ENCODE results near the gene OCEL1.

Gene OCEL1

GRCh38 chr19:17200408-17201079 is 25.5 kb upstream of the OCEL1 start:
- peak in 1 of 2 experiments; percentile 33 for DNase-seq
- TF ChIP-seq POLR2A (IDR thresholded peaks at IDR 0.05; ENCODE audit: low read length), result no peak

DNA sequence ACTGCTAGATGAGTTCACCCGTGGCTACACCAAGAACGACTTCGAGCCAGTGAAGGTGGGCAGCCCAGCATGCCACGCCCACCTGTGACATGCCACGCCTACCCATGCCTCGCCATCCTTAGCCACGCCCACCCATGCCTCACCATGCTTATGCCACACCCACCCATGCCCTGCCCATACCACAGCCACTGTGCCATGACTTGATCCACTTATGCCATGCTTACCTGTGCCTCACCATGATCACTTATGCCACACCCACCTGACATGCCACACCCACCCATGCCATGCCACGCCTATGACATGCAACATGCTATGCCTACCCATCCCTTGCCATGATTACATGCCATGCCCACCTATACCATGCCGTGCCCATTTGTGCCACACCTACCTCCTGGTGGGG is 23.8 kb upstream of the OCEL1 start:
- DNase-seq, result peak in 1 of 2 experiments; percentile 23
- no peak for TF ChIP-seq POLR2A (IDR thresholded peaks at IDR 0.05; ENCODE audit: low read length)
- no peak for TF ChIP-seq GATA1 (IDR thresholded peaks at IDR 0.05; ENCODE audit: low read depth, low read length)

DNA sequence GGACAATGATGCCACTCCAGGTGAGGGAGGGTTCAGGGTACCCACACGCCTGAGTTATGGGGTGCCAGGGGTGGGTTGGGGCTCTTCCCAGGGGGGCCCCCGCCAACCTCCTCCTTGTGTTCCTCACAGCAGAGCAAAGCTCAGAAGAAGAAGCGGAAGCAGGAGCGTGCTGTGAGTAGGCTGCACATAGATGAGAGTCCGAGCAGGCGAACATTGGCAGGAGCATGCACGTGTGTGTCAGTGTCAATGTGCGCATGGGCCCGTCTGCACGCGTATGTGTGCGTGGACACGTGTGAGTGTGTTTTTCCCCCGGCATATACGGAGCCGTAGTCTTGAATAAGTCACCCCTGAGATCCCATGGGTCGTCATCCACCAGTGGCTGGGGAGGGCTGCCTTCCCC is 23.3 kb upstream of the OCEL1 start:
- no peak for DNase-seq
- no peak for TF ChIP-seq GATA1 (IDR thresholded peaks at IDR 0.05; ENCODE audit: low read depth, low read length)
- TF ChIP-seq POLR2A (IDR thresholded peaks at IDR 0.05; ENCODE audit: low read length), result no peak

GRCh38 chr19:17205237-17206140 is 20.5 kb upstream of the OCEL1 start:
- no peak for TF ChIP-seq POLR2A (IDR thresholded peaks at IDR 0.05; ENCODE audit: low read length)
- TF ChIP-seq GATA1 (IDR thresholded peaks at IDR 0.05; ENCODE audit: low read depth, low read length), result no peak

DNA sequence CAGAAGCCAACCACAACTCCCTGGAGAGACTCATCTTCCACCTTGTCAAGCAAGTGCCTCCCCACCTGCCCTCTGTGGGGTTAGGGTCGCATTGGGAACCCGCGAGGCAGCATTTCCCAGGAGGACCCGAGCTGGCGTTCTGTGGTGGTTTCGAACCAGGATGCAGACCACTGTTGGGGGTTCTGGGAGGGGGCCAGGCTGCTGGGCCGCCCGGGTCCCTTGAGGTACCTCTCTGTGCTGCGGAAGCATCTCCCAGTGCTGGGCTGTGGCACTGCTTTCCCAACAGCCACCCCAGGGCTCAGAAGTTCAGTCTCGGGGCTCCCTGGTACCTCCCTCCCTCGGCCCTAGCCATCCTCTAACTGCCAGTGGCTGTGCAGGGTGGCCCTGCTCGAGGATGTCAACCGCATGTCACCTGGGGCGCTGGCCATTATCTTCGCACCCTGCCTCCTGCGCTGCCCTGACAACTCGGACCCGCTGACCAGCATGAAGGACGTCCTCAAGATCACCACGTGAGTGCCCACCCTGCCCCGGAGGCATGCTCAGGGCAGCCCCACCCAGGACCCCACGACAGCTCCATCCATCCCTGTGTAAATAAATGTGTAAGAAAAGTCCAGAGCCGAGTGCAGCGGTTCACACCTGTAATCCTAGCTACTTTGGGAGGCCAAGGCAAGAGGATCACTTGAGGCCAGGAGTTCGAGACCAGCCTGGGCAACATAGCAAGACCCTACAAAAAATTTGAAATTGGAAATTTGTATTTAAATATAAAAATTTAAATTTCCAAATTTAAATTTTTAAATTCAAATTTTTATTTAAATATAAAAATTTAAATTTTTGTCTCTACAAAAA is 19.1 kb upstream of the OCEL1 start:
- TF ChIP-seq POLR2A (IDR thresholded peaks at IDR 0.05; ENCODE audit: low read length) (no peak), GATA1 (IDR thresholded peaks at IDR 0.05; ENCODE audit: low read depth, low read length) (no peak)
- DNase-seq, result no peak

More at GRCh38 chr19:17205237-17206140, 20.5 kb upstream of the OCEL1 start:
- DNase-seq, result peak; percentile 77 to 85

DNA sequence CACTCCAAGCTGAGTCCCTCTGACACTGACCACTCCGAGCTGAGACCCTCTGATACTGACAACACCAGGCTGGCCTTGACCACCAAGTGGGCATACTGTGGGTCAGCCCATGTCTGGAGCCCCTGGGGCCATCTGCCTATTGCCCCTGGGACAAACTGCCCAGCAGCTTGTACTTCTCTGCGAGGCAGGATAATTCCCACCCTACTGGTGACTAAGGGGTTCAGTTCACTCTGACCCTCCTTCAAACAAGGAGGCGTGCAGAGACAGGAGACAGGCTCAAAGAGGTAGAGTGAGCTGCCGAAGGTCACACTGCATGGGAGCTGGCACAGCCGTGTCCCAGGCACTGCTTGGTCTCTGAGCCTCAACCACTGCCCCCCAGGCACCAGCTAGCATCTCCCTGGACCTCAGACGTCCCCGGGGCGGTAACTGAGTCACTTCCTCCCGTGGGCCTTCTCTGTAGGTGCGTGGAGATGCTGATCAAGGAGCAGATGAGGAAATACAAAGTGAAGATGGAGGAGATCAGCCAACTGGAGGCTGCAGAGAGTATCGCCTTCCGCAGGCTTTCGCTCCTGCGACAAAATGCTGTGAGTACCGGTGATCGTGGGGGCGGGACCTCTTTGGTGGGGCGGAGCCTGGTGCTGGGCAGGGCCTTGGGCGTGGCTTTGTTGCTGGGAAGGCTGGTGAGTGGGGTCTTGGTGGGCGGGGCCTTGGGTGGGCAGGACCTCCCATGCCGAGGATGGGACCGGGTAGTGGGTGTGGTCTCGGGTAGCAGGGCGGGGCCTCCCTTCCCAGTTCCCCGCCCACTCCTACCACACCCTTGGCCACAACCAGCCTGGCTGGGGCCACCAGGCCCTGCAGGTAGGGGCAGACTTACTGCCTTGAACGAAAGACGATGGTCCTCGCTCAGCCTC is 16.6 kb upstream of the OCEL1 start:
- TF ChIP-seq GATA1 (IDR thresholded peaks at IDR 0.05; ENCODE audit: low read depth, low read length) (no peak), POLR2A (IDR thresholded peaks at IDR 0.05; ENCODE audit: low read length) (no peak)
- peak; percentile 75 to 79 for DNase-seq

DNA sequence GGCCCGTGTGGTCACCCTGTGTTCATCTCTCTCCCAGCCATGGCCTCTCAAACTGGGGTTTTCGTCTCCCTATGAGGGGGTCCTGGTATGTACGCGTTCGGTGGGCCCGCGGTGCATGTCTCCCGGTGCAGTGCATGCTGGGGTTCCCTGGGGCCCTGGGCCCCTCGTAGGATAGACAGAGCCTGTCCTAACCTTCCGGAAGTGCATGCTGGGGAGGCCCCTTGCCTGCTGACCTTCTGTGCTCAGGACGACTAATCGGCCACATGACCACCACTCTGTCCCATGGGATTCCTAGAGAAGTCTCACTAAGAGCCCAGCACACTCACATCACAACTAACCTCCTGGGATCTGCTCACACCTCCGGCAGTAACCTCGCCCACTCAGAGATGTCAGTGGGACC is 15.7 kb upstream of the OCEL1 start:
- DNase-seq, result no peak
- TF ChIP-seq POLR2A (IDR thresholded peaks at IDR 0.05; ENCODE audit: low read length), result no peak

DNA sequence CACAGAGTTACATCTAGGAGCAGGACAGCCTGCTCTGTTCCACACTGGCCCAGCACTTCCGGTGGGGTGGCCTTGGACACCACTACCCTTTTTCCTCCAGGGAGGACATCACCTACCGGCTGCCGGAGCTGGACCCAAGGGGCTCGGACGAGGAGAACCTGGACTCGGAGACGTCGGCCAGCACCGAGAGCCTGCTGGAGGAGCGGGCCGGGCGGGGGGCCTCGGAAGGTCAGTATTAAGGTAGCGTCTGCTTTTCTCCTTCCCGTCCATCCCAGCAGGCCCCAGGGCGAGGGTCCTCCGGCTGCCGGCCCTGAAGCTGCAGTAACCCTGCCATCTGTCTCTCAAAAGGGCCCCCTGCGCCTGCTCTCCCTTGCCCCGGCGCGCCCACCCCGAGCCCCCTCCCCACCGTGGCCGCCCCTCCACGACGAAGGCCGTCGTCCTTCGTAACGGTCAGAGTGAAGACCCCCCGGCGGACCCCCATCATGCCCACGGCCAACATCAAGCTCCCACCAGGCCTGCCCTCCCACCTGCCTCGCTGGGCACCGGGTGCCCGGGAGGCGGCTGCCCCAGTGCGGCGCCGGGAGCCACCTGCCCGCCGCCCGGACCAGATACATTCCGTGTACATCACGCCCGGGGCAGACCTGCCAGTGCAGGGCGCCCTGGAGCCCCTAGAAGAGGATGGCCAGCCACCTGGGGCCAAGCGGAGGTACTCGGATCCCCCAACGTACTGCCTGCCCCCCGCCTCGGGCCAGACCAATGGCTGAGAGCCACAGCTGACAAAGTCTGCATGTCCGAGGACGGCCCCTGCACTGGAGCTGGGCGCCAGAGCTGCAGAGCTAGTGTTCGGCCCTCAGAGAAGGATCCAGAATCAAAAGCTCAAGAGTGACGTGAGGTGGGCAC is 14.2 kb upstream of the OCEL1 start:
- no peak for DNase-seq
- TF ChIP-seq GATA1 (IDR thresholded peaks at IDR 0.05; ENCODE audit: low read depth, low read length) (no peak), POLR2A (IDR thresholded peaks at IDR 0.05; ENCODE audit: low read length) (no peak)

GRCh38 chr19:17213334-17213733 is 12.7 kb upstream of the OCEL1 start:
- TF ChIP-seq POLR2A (IDR thresholded peaks at IDR 0.05; ENCODE audit: low read length) (no peak), GATA1 (IDR thresholded peaks at IDR 0.05; ENCODE audit: low read depth, low read length) (no peak)
- DNase-seq, result no peak

- no peak for DNase-seq
- no peak for TF ChIP-seq GATA1 (IDR thresholded peaks at IDR 0.05; ENCODE audit: low read depth, low read length)
- TF ChIP-seq POLR2A (IDR thresholded peaks at IDR 0.05; ENCODE audit: low read length), result no peak
Observed at GRCh38 chr19:17214508-17215126, 11.4 kb upstream of the OCEL1 start.

DNA sequence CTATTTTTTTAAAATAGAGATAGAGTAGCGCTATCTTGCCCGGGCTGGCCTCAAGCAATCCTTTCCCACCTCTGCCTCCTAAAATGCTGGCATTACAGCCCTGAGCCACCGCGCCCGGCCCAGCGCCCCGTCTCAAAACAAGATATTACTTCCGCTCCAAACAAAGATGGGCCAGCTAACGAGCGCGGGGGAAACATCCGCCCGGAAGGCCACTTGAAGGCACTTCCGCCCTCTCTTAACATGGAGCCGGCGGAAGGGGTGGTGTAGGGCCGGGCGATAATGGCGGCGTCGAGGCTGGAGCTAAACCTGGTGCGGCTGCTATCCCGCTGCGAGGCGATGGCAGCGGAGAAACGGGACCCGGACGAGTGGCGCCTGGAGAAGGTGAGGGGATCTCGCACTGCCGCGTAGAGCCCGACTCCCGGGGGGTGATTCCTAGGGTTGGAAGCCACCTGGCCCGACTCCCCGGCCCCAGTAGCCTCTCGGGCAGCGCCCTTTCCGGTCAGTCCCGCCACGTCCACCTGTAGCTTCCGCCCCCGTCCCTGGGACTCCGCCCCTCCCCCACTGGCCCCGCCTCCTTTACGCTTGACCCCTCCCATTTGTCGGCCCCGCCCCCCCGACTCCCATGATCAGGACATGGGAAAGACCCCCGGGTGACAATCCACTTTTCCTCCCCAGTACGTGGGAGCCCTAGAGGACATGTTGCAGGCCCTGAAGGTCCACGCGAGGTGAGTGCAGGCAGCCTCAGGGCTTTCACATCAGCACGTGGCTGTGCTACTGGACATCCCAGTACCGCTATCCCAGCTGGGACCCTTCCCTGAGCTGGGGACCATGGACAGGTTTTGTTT is 10.7 kb upstream of the OCEL1 start, which contains the start of gene USE1:
Gene USE1, plus strand, starts transcription at position 231 of the 845 bp plus-strand sequence. Its CDS starts 49 bp downstream, at position 280.
- DNase-seq, result peak; percentile 95
- peak; percentile 91 for TF ChIP-seq POLR2A (IDR thresholded peaks at IDR 0.05; ENCODE audit: low read length)
- TF ChIP-seq GATA1 (IDR thresholded peaks at IDR 0.05; ENCODE audit: low read depth, low read length), result no peak
